ENCODE results near the gene SMYD4.

Gene SMYD4, protein sequence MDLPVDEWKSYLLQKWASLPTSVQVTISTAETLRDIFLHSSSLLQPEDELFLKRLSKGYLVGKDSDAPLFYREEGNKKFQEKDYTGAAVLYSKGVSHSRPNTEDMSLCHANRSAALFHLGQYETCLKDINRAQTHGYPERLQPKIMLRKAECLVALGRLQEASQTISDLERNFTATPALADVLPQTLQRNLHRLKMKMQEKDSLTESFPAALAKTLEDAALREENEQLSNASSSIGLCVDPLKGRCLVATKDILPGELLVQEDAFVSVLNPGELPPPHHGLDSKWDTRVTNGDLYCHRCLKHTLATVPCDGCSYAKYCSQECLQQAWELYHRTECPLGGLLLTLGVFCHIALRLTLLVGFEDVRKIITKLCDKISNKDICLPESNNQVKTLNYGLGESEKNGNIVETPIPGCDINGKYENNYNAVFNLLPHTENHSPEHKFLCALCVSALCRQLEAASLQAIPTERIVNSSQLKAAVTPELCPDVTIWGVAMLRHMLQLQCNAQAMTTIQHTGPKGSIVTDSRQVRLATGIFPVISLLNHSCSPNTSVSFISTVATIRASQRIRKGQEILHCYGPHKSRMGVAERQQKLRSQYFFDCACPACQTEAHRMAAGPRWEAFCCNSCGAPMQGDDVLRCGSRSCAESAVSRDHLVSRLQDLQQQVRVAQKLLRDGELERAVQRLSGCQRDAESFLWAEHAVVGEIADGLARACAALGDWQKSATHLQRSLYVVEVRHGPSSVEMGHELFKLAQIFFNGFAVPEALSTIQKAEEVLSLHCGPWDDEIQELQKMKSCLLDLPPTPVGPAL

DNA sequence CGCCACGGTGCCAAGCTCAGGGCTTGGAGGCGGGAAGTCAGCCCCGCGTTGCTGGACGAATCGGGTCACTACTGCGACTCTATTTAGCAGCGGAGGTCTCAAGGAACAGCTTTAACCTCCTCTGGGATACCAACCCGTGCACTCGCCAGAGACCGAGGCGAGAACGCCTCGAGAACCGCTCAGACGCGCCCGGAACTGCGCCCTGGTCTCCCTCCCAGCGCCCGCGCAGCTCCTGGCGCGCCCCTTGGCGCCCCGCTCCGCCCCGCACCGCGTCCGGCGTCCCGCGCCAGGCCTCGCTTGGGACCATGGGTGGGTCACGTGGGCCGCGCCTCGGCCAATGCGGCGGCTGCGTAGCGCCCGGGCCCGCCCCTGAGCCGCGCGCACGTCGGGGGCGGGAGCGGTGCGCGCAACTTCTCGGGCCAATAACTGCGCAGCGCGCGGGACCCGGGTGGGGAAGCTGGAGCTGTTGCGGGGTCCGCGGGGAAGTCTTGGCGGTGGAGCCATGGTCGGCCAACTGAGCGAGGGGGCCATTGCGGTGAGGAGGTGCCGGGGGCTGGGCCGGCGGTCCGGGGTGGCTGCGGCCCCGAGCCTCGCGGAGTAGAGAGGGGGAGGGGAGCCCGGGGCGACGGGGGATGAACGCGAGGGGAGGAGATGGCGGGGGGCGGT is at the start of gene SMYD4, which contains the start of gene RPA1:
SMYD4 (minus strand) TSS at position 311 of the 666 bp plus-strand sequence. CDS start 1,908 bp downstream, outside the sequence.
RPA1 (plus strand) TSS at position 414 of the 666 bp plus-strand sequence; CDS start at position 503, 89 bp downstream.
- TF ChIP-seq, protein P1, sequence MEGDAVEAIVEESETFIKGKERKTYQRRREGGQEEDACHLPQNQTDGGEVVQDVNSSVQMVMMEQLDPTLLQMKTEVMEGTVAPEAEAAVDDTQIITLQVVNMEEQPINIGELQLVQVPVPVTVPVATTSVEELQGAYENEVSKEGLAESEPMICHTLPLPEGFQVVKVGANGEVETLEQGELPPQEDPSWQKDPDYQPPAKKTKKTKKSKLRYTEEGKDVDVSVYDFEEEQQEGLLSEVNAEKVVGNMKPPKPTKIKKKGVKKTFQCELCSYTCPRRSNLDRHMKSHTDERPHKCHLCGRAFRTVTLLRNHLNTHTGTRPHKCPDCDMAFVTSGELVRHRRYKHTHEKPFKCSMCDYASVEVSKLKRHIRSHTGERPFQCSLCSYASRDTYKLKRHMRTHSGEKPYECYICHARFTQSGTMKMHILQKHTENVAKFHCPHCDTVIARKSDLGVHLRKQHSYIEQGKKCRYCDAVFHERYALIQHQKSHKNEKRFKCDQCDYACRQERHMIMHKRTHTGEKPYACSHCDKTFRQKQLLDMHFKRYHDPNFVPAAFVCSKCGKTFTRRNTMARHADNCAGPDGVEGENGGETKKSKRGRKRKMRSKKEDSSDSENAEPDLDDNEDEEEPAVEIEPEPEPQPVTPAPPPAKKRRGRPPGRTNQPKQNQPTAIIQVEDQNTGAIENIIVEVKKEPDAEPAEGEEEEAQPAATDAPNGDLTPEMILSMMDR (IDR thresholded peaks at IDR 0.05; ENCODE audit: insufficient read depth, low read depth, low read length, missing control alignments) = no peak
- peak within 1 kb of the TSS; percentile 96 for H3K4me3 ChIP-seq (ENCODE audit: low read depth, low read length)
- peak; percentile 94 for DNase-seq (ENCODE audit: low read depth)

DNA sequence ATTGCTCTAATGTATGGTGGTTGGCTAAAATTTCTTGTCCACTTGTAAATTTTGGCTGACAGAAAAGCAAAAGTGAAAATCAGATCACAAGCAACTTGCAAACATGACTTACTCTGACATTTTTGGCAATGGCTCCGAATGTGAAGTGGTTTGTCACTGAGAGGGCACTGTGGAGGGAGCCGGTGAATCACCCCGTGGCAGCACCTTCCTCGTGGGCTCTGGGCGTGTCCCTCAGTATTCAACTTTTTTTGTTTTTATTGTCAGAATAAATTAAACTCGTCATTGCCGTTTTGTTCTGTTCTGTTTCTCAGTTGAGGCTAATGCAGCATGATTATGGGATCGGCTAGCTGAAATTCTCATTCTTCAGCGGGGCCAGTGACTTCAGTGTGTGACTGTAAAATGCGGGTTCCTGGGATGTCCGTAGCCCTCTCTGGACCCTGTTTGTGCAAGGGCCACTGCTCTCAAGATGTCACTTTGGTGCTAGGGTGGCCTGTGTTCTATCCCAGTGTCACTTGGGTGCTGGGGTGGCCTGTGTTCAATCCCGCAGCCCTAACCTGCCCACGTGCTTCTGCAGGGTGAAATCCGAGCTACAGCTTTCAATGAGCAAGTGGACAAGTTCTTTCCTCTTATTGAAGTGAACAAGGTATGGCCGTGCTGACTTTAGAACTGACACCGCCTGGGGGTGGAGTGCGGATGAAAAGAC is 48.9 kb upstream of the SMYD4 start:
- no peak for DNase-seq (ENCODE audit: low read depth)
- TF ChIP-seq, protein P1 (IDR thresholded peaks at IDR 0.05; ENCODE audit: insufficient read depth, low read depth, low read length, missing control alignments) = no peak
- no peak overlapping the region for H3K4me3 ChIP-seq (ENCODE audit: low read depth, low read length)

DNA sequence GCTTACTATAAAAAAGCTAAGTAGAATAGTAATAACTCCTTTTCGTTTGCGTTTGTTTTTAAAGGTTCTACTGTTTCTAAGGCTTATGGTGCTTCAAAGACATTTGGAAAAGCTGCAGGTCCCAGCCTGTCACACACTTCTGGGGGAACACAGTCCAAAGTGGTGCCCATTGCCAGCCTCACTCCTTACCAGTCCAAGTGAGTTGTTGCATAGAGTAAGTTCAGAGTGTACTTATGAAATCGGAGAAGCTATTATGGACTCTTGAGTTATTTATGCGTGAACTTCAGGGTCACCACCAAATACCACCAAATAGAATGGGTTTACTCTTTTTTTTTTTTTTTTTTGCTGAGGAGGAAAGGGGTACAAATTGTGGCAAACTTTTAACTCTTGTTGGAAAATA is 45.9 kb upstream of the SMYD4 start:
- TF ChIP-seq, protein P1 (IDR thresholded peaks at IDR 0.05; ENCODE audit: insufficient read depth, low read depth, low read length, missing control alignments) = no peak

DNA sequence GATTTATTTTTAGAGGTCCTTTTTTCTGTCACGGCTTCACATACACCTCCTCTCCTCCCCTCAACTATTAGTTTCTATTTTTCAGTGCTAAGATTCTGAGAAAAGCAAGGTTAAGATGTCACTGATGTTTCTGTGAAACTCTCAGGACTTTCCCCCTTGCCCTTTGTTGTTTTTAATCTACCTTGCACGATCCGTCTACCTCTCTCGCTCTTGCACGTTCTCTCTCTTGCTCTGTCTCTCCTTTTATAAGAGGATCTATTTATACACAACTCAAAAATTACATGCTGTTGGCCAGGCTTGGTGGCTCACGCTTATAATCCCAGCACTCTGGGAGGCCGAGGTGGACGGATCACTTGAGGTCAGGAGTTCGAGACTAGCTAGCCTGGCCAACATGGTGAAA is 43.7 kb upstream of the SMYD4 start:
- H3K4me3 ChIP-seq (ENCODE audit: low read depth, low read length) = no peak overlapping the region; the same call in 1 of the 2 replicates
- peak; percentile 75 for DNase-seq (ENCODE audit: low read depth)
- TF ChIP-seq, protein P1 (IDR thresholded peaks at IDR 0.05; ENCODE audit: insufficient read depth, low read depth, low read length, missing control alignments) = no peak

More for the DNA sequence above, 45.9 kb upstream of the SMYD4 start:
- DNase-seq (ENCODE audit: low read depth) = no peak
- H3K4me3 ChIP-seq (ENCODE audit: low read depth, low read length) = no peak overlapping the region

DNA sequence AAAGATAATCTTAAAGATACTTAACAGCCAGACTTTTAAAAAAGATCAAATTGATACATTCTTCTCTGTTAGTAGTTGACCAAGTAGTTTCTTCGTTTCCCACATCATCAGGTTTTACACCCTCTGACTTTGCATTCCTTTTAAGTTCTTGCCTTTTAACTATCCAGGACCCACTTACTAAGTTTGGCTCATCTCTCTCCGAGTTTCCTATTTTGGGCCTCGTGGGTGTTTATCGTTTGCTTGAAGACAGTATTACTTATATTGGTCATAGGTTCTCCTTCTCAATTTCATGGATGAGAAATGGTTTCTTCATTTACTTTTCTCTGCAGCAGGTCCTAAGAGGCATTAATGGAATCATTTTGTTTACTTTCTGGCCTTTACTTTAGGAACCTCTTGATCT is 43.3 kb upstream of the SMYD4 start:
- TF ChIP-seq, protein P1 (IDR thresholded peaks at IDR 0.05; ENCODE audit: insufficient read depth, low read depth, low read length, missing control alignments) = no peak
- peak; percentile 35 for DNase-seq (ENCODE audit: low read depth)
- H3K4me3 ChIP-seq (ENCODE audit: low read depth, low read length) = no peak overlapping the region; the same call in 1 of the 2 replicates

DNA sequence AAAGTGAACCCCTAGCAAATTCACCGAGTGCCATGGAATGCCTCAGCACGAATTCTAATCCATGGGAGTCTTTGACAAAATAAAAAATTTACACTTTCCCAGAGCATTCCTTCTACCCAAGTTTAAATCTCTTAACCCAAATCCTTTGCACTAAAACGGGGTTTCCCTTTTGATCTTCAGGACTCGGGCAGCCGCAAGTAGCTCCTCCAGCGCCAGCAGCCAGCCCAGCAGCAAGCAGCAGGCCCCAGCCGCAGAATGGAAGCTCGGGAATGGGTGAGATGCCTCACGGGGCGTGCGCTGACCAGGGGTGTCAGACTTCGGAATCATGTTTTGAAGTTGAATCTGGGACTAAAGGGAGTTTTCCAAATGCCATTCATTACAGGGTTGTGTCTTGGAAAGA is 42.6 kb upstream of the SMYD4 start:
- no peak for DNase-seq (ENCODE audit: low read depth)
- H3K4me3 ChIP-seq (ENCODE audit: low read depth, low read length) = no peak overlapping the region
- TF ChIP-seq, protein P1 (IDR thresholded peaks at IDR 0.05; ENCODE audit: insufficient read depth, low read depth, low read length, missing control alignments) = no peak
